HG03064 (cell line): ENCODE data around the gene TBC1D22A.

Experiments used
- ATAC-seq: cut with Tn5 transposase; IDR thresholded peaks from one replicate; pipeline ENCODE4 v1.9.1; 2021; ENCODE audit warnings: low read depth; ENCODE audit not compliant: unreplicated experiment

TBC1D22A gene

DNA sequence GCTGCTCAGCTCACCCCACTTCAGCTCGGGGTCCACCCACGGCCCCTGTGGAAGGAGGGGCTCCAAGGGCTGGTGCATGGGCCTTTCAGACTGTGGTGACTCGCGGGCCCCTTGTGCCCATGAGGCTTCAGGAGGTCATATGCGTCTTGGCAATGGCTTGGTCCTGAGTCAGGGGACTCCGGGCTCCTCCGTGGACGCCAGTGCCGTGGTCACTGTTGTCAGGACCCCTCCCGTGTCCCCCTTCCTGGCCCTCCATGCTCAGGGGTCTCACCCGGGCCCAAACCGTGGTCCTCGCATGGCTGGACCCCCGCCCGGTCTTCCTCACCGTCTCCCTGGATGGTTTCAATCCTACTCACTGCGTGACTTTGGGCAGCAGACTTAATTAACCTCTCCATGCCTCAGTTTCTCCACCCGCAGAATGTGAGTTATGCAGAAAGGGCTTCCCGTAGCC, 436.4 kb downstream of the TBC1D22A start:
- no peak for ATAC-seq

DNA sequence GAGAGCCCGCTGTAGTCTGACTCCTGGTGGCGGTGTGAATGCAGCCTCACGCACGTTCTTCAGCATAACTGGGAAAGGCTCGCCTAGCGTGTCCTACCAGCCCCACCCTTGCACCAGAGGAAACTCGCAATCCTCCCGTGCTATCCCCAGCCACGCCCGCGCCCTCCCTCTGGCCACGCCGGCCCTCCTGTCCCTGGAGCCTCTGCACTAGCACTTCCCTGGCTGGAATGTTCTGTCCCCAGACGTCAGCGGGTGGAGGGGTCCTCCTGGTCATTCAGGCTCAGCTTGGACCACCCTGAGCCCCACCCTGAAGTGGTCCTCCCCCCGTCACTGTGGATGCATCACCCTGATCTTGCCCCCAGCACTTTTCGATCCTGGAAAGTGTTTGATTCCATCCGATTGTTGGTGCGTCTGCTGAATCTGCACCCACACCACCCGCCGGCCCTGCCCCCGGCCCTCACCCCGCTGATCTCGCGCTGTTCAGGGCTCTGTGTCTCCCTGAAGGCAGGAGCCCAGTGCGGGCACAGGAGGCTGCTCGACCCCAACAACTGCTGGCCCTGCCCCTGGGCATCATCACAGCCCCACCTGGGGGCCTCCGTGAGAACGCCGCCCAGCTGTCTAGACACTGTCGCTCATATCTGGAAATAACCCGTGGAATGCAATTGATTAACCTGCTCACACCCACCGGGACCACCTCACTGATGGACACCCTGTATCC, 437.0 kb downstream of the TBC1D22A start:
- no peak for ATAC-seq

DNA sequence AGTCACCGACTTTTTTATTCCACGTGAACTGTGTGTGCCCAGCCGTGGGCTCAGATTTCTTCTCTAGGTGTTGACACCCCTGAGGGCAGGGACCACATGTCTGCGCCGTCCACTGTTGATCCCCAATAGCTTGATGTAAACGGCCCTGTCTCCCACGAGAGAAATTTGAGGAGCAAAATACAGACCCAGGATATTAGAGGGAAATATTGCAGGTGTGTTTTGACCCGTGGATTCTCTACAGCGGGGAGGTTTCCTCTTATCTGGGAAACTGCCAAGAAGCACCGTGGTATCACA, 437.5 kb downstream of the TBC1D22A start:
- no peak for ATAC-seq

GRCh38 chr22:47200273-47201051, 438.0 kb downstream of the TBC1D22A start:
- ATAC-seq: no peak

DNA sequence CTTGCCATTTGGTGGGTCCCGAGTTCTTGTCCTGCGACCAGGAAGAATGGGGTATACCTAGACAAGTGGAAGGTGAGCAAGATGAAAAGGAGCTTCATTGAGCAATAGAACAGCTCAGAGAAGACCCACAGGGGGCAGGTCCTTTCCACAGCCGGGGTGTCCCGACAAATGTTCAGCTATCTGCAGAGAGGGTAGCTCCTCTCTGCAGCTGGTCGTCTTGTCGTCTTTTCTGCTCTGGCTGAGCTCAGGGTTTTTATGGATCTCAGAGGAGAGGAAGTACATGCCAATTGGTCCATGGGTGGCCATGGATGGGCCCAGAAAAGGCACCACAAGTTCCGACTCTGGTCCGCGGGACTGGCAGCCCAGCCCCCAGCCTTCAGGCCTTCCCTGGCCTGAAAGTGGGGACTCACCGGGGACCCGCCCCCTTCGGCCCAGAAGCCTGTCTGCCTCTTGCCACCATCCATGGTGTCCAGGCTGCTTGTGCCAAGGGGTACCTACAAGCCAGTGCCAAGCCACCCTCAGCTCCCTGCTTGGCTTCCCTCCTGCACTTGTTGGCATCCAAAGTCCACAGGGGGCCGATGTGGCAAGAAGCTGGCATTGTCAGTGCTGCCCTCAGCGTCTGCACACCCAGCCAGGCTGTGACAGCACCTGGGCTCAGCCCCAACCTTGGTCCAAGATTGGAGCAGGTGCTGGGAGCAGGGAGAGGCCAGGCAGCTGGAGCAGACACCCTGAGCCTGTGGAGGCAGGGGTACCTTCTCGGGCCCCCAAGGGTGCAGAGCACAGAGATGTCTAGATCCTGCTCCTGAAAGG, 438.9 kb downstream of the TBC1D22A start:
- ATAC-seq: no peak

DNA sequence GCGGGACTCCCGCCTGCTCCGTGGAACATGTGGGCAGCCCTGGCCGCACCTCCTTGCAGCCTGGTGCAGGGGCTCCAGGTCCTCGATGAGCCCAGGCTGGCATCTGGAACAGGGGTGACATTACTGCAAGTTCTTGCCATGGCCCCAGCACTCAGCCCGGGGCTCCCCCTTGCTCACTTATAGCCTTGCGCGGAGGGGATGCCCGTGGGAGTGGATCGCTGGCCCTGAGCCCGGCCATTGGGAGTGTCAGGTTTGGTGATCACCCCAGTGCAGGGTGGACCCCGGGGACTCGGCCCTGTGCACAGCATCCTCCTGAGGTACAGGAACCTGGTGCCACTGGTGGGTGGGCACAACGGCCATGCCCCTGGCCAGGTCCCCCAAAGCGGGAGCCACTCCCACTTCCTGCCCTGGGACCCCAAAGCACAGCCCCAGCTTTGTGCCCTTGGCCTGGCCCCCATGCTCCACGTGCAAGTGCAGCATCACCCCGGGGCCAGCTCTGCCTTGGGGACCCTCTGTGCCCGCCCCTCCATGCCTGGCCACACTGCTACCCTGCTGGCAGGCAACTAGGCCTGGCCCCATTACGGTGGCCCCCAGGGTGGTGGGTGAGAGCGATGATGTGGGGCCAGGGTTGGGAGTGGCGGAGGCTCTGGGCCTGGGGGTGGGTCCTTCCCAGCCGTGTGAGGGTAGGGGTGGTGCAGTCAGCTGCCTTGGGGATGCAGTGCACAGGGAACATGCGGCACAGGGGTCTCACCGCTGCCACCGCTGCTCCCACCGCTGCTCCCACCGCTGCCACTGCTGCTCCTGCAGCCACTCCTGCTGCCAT, 439.8 kb downstream of the TBC1D22A start:
- ATAC-seq: no peak

DNA sequence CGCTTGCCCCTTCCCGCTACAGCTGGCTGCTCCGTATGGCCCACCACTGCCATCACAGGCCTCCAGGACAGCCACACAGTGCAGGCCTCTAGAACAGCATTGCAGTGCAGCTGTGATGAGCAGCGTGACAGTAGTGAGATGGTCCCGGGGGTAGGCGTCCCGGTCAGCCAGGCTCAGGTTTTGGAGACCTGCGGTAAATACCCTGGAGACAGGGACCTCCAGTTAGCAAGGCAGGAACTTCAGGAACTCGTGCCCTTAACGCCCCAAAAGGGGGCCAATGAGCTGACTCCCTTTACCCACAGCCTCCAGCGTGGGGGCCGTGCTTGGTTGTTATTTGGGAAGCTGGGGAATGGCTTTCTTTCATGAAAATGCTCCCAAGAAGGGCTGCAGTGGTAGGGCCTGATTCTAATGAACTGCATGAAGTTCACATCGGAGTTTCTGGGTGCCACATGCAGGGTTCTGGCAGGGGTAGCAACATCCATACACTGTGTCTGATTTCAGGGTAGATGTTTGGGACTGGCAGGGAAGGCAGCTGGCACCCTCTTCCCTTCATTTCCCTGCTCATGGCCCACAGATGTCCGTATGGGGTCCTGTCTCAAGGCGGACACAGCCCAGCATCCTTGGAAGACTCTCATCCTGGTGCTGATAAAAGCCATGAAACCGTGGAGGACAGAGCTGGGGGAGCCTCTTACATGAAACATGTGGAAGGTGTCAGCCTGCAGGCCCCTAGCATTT, 440.5 kb downstream of the TBC1D22A start:
- no peak for ATAC-seq

DNA sequence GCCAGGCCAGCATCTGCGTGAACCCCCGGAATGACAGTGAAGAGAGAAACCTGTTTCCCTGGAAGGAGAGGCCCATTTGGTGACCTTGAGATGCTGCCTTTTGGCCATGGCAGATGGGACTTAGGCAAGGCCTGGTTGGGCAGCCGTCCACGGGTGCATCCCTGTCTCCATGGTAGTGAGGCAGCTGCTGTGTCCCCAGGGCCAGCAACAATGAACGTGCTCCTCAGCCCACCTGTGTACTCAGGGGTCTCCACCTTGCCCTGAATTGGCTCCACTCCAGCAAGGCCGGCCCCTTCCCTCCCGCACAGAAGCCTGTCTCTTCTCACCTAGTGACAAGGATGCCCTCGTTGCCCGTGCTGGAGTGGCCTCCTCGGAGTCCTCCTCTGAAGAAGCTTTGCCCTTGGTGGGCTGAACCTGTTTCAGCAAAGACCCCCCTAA, 441.1 kb downstream of the TBC1D22A start:
- no peak for ATAC-seq

DNA sequence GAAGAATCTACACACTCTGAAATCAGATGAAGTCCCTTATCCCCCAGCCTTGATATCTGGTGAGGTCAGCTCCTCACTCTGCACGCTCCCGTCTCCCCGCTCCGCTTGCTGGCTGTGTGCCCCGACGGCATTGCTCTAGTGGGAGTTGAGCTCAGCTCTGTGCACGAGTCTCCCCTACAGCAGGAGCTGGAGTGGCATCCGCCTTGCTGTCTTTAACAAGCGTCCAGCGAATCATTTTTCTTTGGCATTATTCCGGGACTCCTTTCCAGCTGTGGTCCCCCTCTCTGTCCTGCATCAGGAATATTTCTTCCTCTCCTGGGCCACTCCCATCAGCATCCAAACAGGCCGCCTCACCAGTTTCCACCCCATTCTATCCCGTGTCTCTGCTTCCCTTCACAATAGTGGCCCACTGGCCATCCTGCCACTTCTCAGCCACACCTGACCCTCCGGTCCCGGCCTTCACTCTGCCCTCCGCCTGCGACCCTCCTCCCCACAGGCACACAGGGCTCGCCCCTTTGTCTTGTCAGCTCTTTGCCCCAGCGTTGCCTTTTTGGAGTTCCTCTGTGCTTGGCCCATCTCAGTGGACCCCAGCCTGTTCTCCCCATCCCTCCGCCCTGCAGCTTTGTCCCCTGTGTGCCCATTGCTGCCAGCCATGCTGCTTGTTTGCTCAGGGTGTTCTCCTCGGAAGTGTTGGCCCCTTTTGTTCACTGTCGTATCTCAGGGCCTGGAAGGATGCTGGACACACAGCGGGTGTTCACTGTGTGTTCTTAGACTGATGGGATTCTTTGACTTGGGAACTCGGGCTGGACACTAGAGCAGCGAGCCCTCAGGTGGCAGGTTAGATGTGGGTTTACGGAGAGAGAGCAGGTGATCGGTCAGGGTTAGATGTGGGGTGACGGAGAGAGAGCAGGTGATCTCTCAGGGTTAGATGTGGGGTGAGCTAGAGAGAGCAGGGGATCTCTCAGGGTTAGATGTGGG, 441.8 kb downstream of the TBC1D22A start:
- ATAC-seq: no peak

- no peak for ATAC-seq
Observed at GRCh38 chr22:47205081-47205491, 442.6 kb downstream of the TBC1D22A start.

DNA sequence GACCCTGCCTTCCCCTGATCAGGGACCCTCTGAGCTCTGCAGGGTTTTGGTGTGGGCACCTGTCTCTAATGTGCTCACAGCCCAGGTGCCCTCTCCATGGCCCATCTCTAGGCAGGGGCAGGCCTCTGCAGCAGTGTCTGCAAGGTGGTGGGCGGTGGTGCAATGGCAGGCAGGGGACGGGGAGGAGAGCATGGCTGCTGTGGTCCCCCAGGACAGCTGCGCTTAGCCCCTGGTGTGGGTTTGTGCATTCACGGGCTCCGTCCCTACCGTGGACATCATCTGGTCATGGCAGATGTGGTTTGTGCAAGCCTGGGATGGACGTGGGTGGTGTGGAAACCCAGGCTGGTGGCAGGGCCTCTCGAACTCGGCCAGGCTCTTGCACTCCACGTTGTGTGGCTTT, 443.1 kb downstream of the TBC1D22A start:
- no peak for ATAC-seq

DNA sequence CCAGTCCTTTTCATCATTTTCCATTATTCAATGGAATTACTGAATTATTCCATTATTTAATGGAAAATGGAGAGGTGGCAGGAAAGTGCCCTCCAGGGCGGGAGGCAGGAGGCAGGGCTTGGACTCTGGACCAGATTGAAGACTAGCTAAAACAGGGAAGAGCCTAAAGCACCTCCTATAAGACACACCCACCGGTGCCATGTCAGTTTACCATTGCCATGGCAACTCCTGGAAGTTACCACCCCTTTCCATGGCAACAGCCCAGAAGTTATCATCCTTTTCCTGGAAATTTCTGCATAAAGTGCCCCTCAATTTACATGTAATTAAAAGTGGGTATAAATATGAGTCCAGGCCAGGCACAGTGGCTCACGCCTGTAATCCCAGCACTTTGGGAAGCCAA, 443.7 kb downstream of the TBC1D22A start:
- no peak for ATAC-seq

- ATAC-seq: no peak
Observed at GRCh38 chr22:47206666-47207218, 444.3 kb downstream of the TBC1D22A start.

GRCh38 chr22:47207387-47207786, 444.9 kb downstream of the TBC1D22A start:
- no peak for ATAC-seq

GRCh38 chr22:47207846-47208554, 445.6 kb downstream of the TBC1D22A start:
- no peak for ATAC-seq

DNA sequence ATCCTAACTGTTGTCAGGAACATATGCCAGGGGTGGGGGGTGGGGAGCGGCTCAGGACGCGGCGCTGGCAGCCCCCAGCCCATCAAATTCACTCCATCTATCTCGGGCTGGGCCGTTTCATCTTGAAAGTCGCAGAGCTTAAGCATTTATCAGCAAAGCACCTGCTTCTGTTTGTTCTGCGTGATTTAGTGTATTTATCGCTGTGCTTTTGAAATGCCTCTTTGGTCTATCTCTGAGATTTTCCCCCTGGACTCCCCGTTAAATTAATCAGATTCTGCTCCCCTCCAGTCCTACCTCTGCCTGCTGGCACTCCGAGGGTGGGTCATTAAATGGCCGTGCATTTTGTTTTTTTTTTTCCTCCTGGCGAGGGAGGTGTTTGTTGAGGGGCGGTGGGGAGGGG, 446.2 kb downstream of the TBC1D22A start:
- no peak for ATAC-seq

DNA sequence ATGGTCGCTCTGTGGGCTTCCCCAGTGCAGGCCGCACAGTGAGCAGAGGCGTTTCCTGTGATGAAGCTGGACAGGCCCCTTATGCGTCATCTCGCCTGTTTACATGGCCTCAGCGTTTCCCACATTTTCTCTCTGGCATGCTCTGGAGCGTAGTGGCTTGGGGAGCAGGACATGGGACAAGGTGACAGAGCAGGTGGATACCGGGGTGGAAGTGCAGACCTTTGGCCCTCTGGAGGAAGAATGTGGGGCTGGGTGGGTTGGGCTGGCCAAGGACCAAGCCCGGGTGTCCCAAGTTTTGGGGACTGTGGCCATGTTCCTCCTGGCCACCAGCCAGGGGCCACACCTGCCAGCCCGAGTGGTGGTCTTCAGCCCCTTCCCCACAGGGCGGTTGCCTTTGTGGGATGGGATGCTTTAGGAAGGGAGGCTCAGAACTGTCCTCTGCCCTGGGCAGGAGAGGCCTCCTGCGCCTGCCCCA, 446.6 kb downstream of the TBC1D22A start:
- no peak for ATAC-seq
